Endothelial cell of umbilical vein (primary cell): ENCODE data around the gene SFXN3.

Source experiments
- CTCF ChIP-seq, 2 donors: IDR thresholded peaks; 1 replicate in 1 of 2; 2 replicates in 1 of 2; pipeline ENCODE4 v1.5.1; 2011; ENCODE audit warnings: low read length in 2 of 2, mild to moderate bottlenecking in 2 of 2, moderate library complexity in 2 of 2, control low read depth in 1 of 2, inconsistent platforms in 1 of 2, low read depth in 1 of 2; ENCODE audit not compliant: insufficient read depth in 1 of 2; ENCODE audit errors: extremely low read depth in 1 of 2
- MYC ChIP-seq: IDR thresholded peaks from one replicate; pipeline ENCODE4 v1.6.1; 2011; ENCODE audit warnings: mild to moderate bottlenecking, low read depth, low read length
- POLR2AphosphoS5 ChIP-seq: IDR thresholded peaks from 2 replicates; pipeline ENCODE4 v1.6.1; 2012; ENCODE audit warnings: low read depth, mild to moderate bottlenecking, control low read depth, low read length, moderate library complexity; ENCODE audit not compliant: insufficient read depth

- TF ChIP-seq POLR2AphosphoS5 = no peak
- TF ChIP-seq CTCF (IDR thresholded peaks at IDR 0.05; ENCODE audit: extremely low read depth in 1 of 2, insufficient read depth in 1 of 2, low read depth in 1 of 2, low read length in 2 of 2) = no peak
- no peak for TF ChIP-seq MYC
Observed at GRCh38 chr10:100983868-100984671, 47.0 kb upstream of the SFXN3 start.
